ENCODE results near the gene GLRB.
"Not testable (repeated sequence)": the region's sequence is repeated elsewhere in the genome, so short reads cannot be mapped to it uniquely, and the experiment has no call there.

The GLRB gene

GRCh38 chr4:157127571-157127970, 51.6 kb downstream of the GLRB start:
- in situ Hi-C loops (cut with MboI; ENCODE audit: low sequenced_read_pairs) = no loop called here

DNA sequence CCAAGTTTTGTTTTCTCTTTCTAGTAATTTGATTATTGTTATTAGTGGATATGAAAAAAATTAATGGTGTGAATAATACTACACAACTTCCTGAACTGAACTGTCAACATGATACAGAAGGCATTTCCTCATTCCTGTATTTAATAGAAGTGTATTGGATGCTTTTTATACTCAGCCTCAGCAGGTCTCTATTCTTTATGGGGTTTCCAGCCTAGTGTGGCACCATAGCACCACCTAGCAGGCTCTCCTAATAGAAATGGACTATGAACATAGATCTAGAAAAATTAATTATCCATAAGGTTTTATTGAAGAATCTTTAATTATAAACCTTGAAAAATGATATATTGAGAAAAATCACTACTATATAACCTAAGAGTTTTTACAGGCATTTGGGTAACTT, 52.4 kb downstream of the GLRB start:
- in situ Hi-C loops (cut with MboI; ENCODE audit: low sequenced_read_pairs) = no loop called here

- in situ Hi-C loops (cut with MboI; ENCODE audit: low sequenced_read_pairs) = no loop called here
These were observed 66.0 kb downstream of the GLRB start for GRCh38 chr4:157141976-157142375.

GRCh38 chr4:157143369-157143768, 67.4 kb downstream of the GLRB start:
- in situ Hi-C loops (cut with MboI; ENCODE audit: low sequenced_read_pairs) = no loop called here

GRCh38 chr4:157151711-157152110, 75.8 kb downstream of the GLRB start:
- in situ Hi-C loops (cut with MboI; ENCODE audit: low sequenced_read_pairs) = no loop called here

GRCh38 chr4:157165935-157166610, 90.1 kb downstream of the GLRB start:
- in situ Hi-C loops (cut with MboI; ENCODE audit: low sequenced_read_pairs) = no loop called here

- in situ Hi-C loops (cut with MboI; ENCODE audit: low sequenced_read_pairs) = no loop called here
These were observed 94.4 kb downstream of the GLRB start for GRCh38 chr4:157170321-157170720.

DNA sequence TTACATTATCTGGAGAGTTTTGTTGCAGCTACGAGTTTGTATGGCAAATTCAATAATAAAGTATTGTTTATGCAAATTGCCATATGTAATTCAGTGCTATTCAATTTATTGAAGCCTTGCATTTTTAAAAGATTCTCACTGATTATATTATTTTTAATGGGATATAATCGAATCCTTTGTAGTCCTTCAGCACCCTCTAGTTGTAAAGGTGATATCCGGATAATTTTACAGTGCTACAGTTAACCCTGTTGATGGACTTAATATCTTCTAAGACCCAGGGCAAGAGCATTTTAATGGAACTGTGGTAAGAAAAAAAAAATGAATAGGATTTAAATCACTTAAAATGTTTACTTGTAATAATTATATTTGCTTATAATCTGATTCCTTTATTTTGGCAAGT, 96.1 kb downstream of the GLRB start:
- in situ Hi-C loops (cut with MboI; ENCODE audit: low sequenced_read_pairs) = no loop called here

- in situ Hi-C loops (cut with MboI; ENCODE audit: low sequenced_read_pairs) = not testable (repeated sequence)
These were observed 104.3 kb downstream of the GLRB start for GRCh38 chr4:157180268-157180667.

DNA sequence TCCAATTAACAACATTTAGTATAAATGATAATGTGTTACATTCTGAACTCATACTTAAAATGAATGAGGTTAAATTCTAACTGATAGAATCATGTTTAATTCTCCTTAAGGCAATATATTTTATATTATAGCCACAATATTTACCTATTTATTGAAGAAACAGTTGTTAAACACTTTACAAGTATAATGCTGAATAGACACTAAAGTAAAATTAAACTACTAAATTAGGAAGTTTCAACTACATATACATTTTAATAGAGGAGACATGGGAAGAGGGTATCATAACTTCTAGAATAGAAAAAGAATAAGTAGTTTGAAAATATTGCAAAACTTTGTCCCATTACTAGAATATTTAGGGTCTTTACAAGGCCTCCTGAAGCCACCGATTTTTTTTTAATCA, 108.3 kb downstream of the GLRB start:
- in situ Hi-C loops (cut with MboI; ENCODE audit: low sequenced_read_pairs) = no loop called here

- in situ Hi-C loops (cut with MboI; ENCODE audit: low sequenced_read_pairs) = no loop called here
These were observed 109.4 kb downstream of the GLRB start for GRCh38 chr4:157185363-157185762.

- in situ Hi-C loops (cut with MboI; ENCODE audit: low sequenced_read_pairs) = no loop called here
These were observed 119.4 kb downstream of the GLRB start for GRCh38 chr4:157195374-157195773.

DNA sequence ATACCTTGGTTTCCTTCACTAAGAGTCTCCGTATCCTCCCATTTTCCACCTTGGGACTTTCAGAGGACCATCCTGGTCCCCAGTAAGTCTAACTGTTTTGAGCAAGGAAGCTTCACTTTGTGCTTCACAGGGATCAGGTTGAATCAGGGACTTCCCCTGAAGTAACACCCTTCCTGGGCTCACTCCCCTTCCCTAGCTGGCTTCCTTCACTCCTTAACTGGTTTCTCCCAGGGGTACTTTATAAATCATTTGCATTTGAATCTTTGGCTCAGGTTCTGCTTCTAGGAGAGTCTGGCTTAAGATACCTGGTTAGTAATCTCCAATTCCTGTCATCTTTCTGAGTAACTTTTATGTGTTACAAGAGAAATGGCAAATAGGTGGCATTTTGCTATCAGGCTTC, 120.1 kb downstream of the GLRB start:
- in situ Hi-C loops (cut with MboI; ENCODE audit: low sequenced_read_pairs) = no loop called here

DNA sequence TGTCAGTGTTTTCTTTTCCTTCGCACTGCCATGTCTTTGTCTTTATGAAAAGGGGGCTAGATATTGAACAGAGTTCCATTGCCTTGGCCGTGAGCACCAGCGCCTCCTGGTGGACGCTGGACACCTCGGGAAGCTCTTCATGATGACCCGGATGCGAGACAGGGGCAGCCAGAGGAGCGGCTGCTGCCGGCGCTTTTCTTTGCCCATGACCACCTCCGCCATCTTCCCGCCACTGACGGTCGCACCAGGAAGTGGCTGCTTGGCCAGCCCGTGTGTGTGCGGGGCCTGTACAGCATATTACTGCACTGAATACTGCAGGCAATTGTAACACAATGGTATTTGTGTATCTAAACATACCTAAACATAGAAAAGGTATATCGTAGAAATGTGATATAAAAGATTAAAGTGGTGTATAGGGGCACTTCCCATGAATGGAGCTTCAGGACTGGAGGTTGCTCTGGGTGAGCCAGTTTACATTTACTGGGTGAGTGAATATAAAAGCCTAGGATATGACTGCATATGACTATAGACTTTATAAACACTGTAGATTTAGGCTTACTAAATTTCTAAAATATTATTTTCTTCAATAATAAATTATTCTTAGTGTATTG, 128.8 kb downstream of the GLRB start:
- in situ Hi-C loops (cut with MboI; ENCODE audit: low sequenced_read_pairs) = no loop called here

DNA sequence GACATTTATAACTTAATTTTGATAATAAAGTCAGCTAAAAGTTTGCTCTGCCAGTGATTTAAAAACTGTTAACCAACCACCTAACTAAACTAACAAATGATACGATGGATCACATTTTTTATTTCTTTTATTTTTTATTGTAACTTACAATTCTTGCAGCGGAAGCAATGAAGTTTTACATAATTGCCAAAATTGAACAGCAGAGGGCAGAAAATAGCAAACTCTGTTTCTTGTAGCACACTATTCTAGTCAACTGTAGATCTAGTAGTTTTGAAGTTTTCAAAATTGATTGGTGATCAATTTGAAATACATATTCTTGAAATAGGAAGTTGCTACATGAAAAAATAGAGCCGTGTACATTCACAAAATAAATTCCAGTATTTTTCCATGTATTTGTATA, 141.8 kb downstream of the GLRB start:
- in situ Hi-C loops (cut with MboI; ENCODE audit: low sequenced_read_pairs) = no loop called here

- in situ Hi-C loops (cut with MboI; ENCODE audit: low sequenced_read_pairs) = no loop called here
These were observed 143.9 kb downstream of the GLRB start for GRCh38 chr4:157219711-157220370.

- in situ Hi-C loops (cut with MboI; ENCODE audit: low sequenced_read_pairs) = no loop called here
These were observed 144.5 kb downstream of the GLRB start, which contains the start of gene GRIA2 for GRCh38 chr4:157220371-157220881. Gene GRIA2 (plus strand): TSS chr4:157220728. CDS start chr4:157221043, 315 bp downstream.

DNA sequence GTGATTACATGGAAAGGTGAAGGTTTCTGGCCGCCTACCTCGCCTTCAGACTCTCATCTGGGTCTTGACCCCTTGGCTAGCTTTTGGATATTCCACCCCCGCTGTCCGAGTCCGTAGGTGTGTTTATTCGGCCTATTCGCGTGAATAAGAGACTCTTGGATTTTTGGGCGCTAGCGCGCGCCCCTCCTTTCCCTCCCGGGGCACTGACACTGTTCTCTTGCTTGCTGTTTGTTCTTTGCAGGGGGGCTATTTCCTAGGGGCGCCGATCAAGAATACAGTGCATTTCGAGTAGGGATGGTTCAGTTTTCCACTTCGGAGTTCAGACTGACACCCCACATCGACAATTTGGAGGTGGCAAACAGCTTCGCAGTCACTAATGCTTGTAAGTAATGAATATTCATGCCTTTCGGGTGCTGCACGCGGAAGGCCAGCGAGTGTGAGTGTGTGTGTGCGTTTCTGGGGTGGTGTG, 145.5 kb downstream of the GLRB start:
- in situ Hi-C loops (cut with MboI; ENCODE audit: low sequenced_read_pairs) = no loop called here
